K562 (cell line): ENCODE measurements around the gene KDELR3. TPM values are rescaled to one million over a fixed set of nuclear protein-coding genes. Genes with fewer than 3 reads are reported as not detected.

Experiments used
- ATAC-seq: fragments of 200-7000 bp; cut with Tn5 transposase; 3 replicates; pipeline ENCODE4 v1.9.1; 2020; ENCODE audit warnings: moderate library complexity
- BruUV-seq: library from RNA; stranded (reverse); fragments of 400-500 nt; replicated peaks from 2 replicates; lab custom pipeline; 2021; lab: Mats Ljungman, UMichigan
- CTCF ChIA-PET: fragments of 300-600 bp; formaldehyde crosslinking; extraction: SDS; loops from one replicate; lab custom pipeline; 2021; ENCODE audit warnings: low intra/inter-chr PET ratio; lab: Yijun Ruan, JAX
- POLR2A ChIA-PET: fragments of 300-600, 350-650 bp; sonication (Branson Sonifier 250); formaldehyde crosslinking; extraction: SDS; loops from one replicate; lab custom pipeline; 2021; ENCODE audit warnings: antibody characterized with exemption, inconsistent platforms; lab: Yijun Ruan, JAX
- DNase-seq, 4 experiments: peaks; one replicate each; pipeline versions ENCODE4 v3.0.0 to v3.0.0-alpha.2; 2011 to 2018; ENCODE audit warnings: low spot score in 3 of 4, mixed read lengths in 3 of 4; ENCODE audit errors: extremely low read depth in 1 of 4
- FAIRE-seq: peaks from 2 replicates; lab custom pipeline; 2011; peaks lifted over from hg19 to GRCh38; lab: Jason Lieb, UNC
- H2AFZ ChIP-seq: 2 replicates; pipeline ENCODE4 v1.6.0; 2011; ENCODE audit warnings: low read depth, low read length, control low read depth, inconsistent platforms
- H3K27ac ChIP-seq: fragments of 200-600 bp; 3 replicates; pipeline ENCODE4 v1.8.0; 2011; ENCODE audit warnings: low read depth, mild to moderate bottlenecking, control low read depth, inconsistent platforms, low read length, moderate library complexity, mixed read lengths; ENCODE audit errors: extremely low read depth
- H3K27me3 ChIP-seq, 2 experiments: fragments of 300-600 bp in 1 of 2; 2 replicates in 1 of 2; 3 replicates in 1 of 2; pipeline versions ENCODE4 v1.6.0 to v1.8.0; 2011; ENCODE audit warnings: inconsistent platforms in 2 of 2, low read length in 2 of 2, mild to moderate bottlenecking in 1 of 2, mixed read lengths in 1 of 2, moderate library complexity in 1 of 2; ENCODE audit not compliant: control insufficient read depth in 2 of 2, insufficient read depth in 2 of 2
- H3K36me3 ChIP-seq: fragments of 300-600 bp; 3 replicates; pipeline ENCODE4 v1.8.0; 2011; ENCODE audit warnings: mild to moderate bottlenecking, low read length, inconsistent platforms; ENCODE audit not compliant: control insufficient read depth, insufficient read depth
- H3K4me1 ChIP-seq, 2 experiments: fragments of 200-600 bp in 1 of 2; replicated peaks in 1 of 2; 2 replicates in 1 of 2; 3 replicates in 1 of 2; pipeline versions ENCODE4 v1.5.1 to v1.8.0; 2011; ENCODE audit warnings: inconsistent platforms in 2 of 2, low read length in 2 of 2, mild to moderate bottlenecking in 1 of 2, mixed read lengths in 1 of 2, moderate library complexity in 1 of 2; ENCODE audit not compliant: control insufficient read depth in 2 of 2, insufficient read depth in 2 of 2
- H3K4me2 ChIP-seq: 2 replicates; pipeline ENCODE4 v1.6.1; 2011; ENCODE audit warnings: low read length, control low read depth, inconsistent platforms, mixed read lengths; ENCODE audit not compliant: insufficient read depth
- H3K4me3 ChIP-seq: fragments of 200-600 bp; sonication (generic), shearing (Covaris generic); 2 replicates; pipeline ENCODE4 v1.5.1; 2016; ENCODE audit warnings: control low read depth, inconsistent platforms
- H3K79me2 ChIP-seq: fragments of 200-600 bp; 3 replicates; pipeline ENCODE4 v1.8.0; 2011; ENCODE audit warnings: low read length, inconsistent platforms; ENCODE audit not compliant: control insufficient read depth, insufficient read depth
- H3K9ac ChIP-seq, 2 experiments: 2 replicates each; pipeline versions ENCODE4 v1.6.0 to v1.6.1; 2011; ENCODE audit warnings: low read depth in 2 of 2, low read length in 2 of 2, control low read depth in 1 of 2, inconsistent platforms in 1 of 2, mild to moderate bottlenecking in 1 of 2, mixed read lengths in 1 of 2; ENCODE audit not compliant: insufficient read depth in 1 of 2
- H3K9me1 ChIP-seq: one replicate; pipeline ENCODE4 v1.6.0; 2011; ENCODE audit warnings: inconsistent platforms, mild to moderate bottlenecking, low read length, moderate library complexity; ENCODE audit not compliant: control insufficient read depth, insufficient read depth
- H3K9me3 ChIP-seq: replicated peaks from 2 replicates; pipeline ENCODE4 v1.5.1; 2011; ENCODE audit warnings: low read depth, low read length, inconsistent platforms; ENCODE audit not compliant: control insufficient read depth, insufficient read depth
- H4K20me1 ChIP-seq: replicated peaks from 2 replicates; pipeline ENCODE4 v1.6.1; 2011; ENCODE audit warnings: low read length, inconsistent platforms, mixed read lengths; ENCODE audit not compliant: control insufficient read depth, insufficient read depth
- BCOR ChIP-seq: fragments of 450-650 bp; IDR thresholded peaks from 2 replicates; pipeline ENCODE4 v1.6.1; 2016
- FIP1L1 ChIP-seq: fragments of 200-400 bp; formaldehyde crosslinking; IDR thresholded peaks from 2 replicates; pipeline ENCODE4 v1.6.1; 2018; ENCODE audit warnings: mild to moderate bottlenecking, low read depth, low read length; ENCODE audit not compliant: poor library complexity, severe bottlenecking
- HCFC1 ChIP-seq: IDR thresholded peaks from 2 replicates; pipeline ENCODE4 v1.6.1; 2012; ENCODE audit warnings: low read depth, low read length, improper control_type of control experiment
- HINFP ChIP-seq: fragments of 450-650 bp; conservative IDR thresholded peaks from 2 replicates; pipeline ENCODE4 v1.6.1; 2016; ENCODE audit warnings: missing genetic modification characterization, low read depth, mild to moderate bottlenecking, control low read depth, missing compliant biosample characterization
- ID3 ChIP-seq, 2 experiments: fragments of 250-450 bp in 1 of 2; fragments of 450-650 bp in 1 of 2; sonication (Bioruptor Pico) in 1 of 2; IDR thresholded peaks; 2 replicates each; pipeline versions ENCODE4 v1.6.1 to v1.8.0; 2016 to 2021; ENCODE audit warnings: mild to moderate bottlenecking in 2 of 2, moderate library complexity in 2 of 2, missing compliant biosample characterization in 1 of 2, missing genetic modification characterization in 1 of 2
- KLF10 ChIP-seq: fragments of 250-450 bp; sonication (Bioruptor Pico); IDR thresholded peaks from 2 replicates; pipeline ENCODE4 v1.6.1; 2021; ENCODE audit warnings: matching md5 sums
- RBM25 ChIP-seq: fragments of 200-400 bp; formaldehyde crosslinking; IDR thresholded peaks from 2 replicates; pipeline ENCODE4 v1.6.1; 2018; ENCODE audit warnings: low read length, low read depth, moderate library complexity; ENCODE audit not compliant: severe bottlenecking
- SMAD1 ChIP-seq: fragments of 150-350 bp; IDR thresholded peaks from 2 replicates; pipeline ENCODE4 v1.6.1; 2014; ENCODE audit warnings: low read length, low read depth; ENCODE audit not compliant: partially characterized antibody
- YY1 ChIP-seq, 3 experiments: IDR thresholded peaks; 2 replicates each; pipeline ENCODE4 v1.6.1; 2011; ENCODE audit warnings: low read length in 2 of 3, mild to moderate bottlenecking in 2 of 3, moderate library complexity in 2 of 3, borderline replicate concordance in 1 of 3, control low read depth in 1 of 3, low read depth in 1 of 3; ENCODE audit not compliant: insufficient read depth in 3 of 3, insufficient replicate concordance in 2 of 3, control insufficient read depth in 1 of 3, insufficient read length in 1 of 3; ENCODE audit errors: extremely low read depth in 1 of 3
- ZC3H11A ChIP-seq: IDR thresholded peaks from 2 replicates; pipeline ENCODE4 v1.6.1; 2012; ENCODE audit warnings: low read depth, low read length, improper control_type of control experiment
- ZFP36 ChIP-seq: fragments of 150-350 bp; IDR thresholded peaks from 2 replicates; pipeline ENCODE4 v1.6.1; 2018; ENCODE audit warnings: low read length, low read depth; ENCODE audit not compliant: partially characterized antibody
- ZKSCAN1 ChIP-seq: fragments of 150-350 bp; IDR thresholded peaks from 2 replicates; pipeline ENCODE4 v1.6.1; 2016; ENCODE audit warnings: low read depth, low read length
- WGBS: fragments of 100-300 bp; shearing (Covaris generic); methylation state at CpG from one replicate; pipeline ENCODE4 v1.1.6; 2016; ENCODE audit warnings: low coverage, mixed read lengths; ENCODE audit not compliant: insufficient coverage; ENCODE audit errors: missing lambda C conversion rate; 5-methylcytosine and 5-hydroxymethylcytosine counted together
- in situ Hi-C: fragments of 300-500 bp; cut with MboI; formaldehyde crosslinking; loops from 4 replicates; pipeline ENCODE4 v1.15.0; 2018; ENCODE audit warnings: inconsistent platforms, mixed read lengths
- intact Hi-C: fragments of 100-400 bp; cut with micrococcal nuclease; formaldehyde crosslinking; loops from 2 replicates; pipeline ENCODE4 v1.14.2; 2022
- polyA plus RNA-seq, 8 experiments: library from polyadenylated mRNA; depleted of rRNA in 4 of 8; stranded (reverse) in 5 of 8; unstranded in 3 of 8; fragments of >200 nt; fragmentation: Nextera tagmentation in 2 of 8; fragmentation: Illumina TruSeq in 1 of 8; extraction: Ambion mirVana in 2 of 8; extraction: Trizol in 1 of 8; gene quantifications; 2 replicates each; pipeline versions ENCODE4 v1.2.1 to v1.2.3, GENCODE V29; 2011 to 2014; ENCODE audit warnings: inconsistent platforms in 1 of 8, missing spikeins in 1 of 8
- total RNA-seq, 7 experiments: library from RNA; depleted of rRNA in 6 of 7; stranded (reverse); fragments of >200 nt in 6 of 7; fragmentation: Illumina TruSeq in 2 of 7; extraction: Trizol in 2 of 7; gene quantifications; 2 replicates each; pipeline versions ENCODE4 v1.2.1 to v1.2.3, GENCODE V29; 2011 to 2021; ENCODE audit warnings: low replicate concordance in 1 of 7
- TF ChIP-seq, protein P1 (sequence below): fragments of 250-450 bp; sonication (Bioruptor Pico); IDR thresholded peaks from 2 replicates; pipeline ENCODE4 v1.8.0; 2021; ENCODE audit warnings: borderline replicate concordance, mild to moderate bottlenecking, moderate library complexity; ENCODE audit not compliant: poor library complexity, severe bottlenecking
- TF ChIP-seq, protein P2 (sequence below): fragments of 450-650 bp; IDR thresholded peaks from 2 replicates; pipeline ENCODE4 v1.7.1; 2018; ENCODE audit warnings: mild to moderate bottlenecking, low read depth; ENCODE audit not compliant: partially characterized antibody

The KDELR3 gene
- total and polyA plus RNA-seq, 9 of the 15 experiments (the other 6 are each of a cell fraction or from before 2014, with no cell fraction given), result 7.1 to 44.8 (median 9.6) TPM

- intact Hi-C loops, result no loop called here
- H3K4me2 ChIP-seq, result no peak overlapping the region
- DNase-seq (no peak), ATAC-seq (no peak), FAIRE-seq (no peak)
- BruUV-seq, result no TSS peak
- H3K79me2 ChIP-seq, result no peaks in the 10 kb centered on the region
- 36% methylated on average over 12 of the region's 15 CpGs for WGBS
- H3K36me3 ChIP-seq, result no peaks in the 10 kb centered on the region
- ChIA-PET CTCF (no interaction called here), POLR2A (no interaction called here)
- H3K4me1 ChIP-seq, result peaks cover 0 to 5% of the 10 kb centered on the region in 2 experiments; a peak in 1 of 5 replicates
- H3K9ac ChIP-seq, result no peak overlapping the region
- no peaks in the 10 kb centered on the region for H3K9me1 ChIP-seq
- no peak for TF ChIP-seq SMAD1
- TF ChIP-seq YY1 (IDR thresholded peaks at IDR 0.05; ENCODE audit: borderline replicate concordance in 1 of 3, control insufficient read depth in 1 of 3, extremely low read depth in 1 of 3, insufficient read depth in 3 of 3, insufficient read length in 1 of 3, insufficient replicate concordance in 2 of 3, low read depth in 1 of 3, low read length in 2 of 3), result no peak
- peak; percentile 58 for TF ChIP-seq ZFP36
- TF ChIP-seq KLF10 (CRISPR knock-in tag), result no peak
- no peak for TF ChIP-seq ZC3H11A
- TF ChIP-seq HINFP (tag), result no peak
- TF ChIP-seq HCFC1, result no peak
- TF ChIP-seq, protein P1, sequence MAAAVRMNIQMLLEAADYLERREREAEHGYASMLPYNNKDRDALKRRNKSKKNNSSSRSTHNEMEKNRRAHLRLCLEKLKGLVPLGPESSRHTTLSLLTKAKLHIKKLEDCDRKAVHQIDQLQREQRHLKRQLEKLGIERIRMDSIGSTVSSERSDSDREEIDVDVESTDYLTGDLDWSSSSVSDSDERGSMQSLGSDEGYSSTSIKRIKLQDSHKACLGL (CRISPR knock-in tag), result no peak
- TF ChIP-seq FIP1L1, result no peak
- TF ChIP-seq RBM25, result peak; percentile 45
- TF ChIP-seq, protein P2, sequence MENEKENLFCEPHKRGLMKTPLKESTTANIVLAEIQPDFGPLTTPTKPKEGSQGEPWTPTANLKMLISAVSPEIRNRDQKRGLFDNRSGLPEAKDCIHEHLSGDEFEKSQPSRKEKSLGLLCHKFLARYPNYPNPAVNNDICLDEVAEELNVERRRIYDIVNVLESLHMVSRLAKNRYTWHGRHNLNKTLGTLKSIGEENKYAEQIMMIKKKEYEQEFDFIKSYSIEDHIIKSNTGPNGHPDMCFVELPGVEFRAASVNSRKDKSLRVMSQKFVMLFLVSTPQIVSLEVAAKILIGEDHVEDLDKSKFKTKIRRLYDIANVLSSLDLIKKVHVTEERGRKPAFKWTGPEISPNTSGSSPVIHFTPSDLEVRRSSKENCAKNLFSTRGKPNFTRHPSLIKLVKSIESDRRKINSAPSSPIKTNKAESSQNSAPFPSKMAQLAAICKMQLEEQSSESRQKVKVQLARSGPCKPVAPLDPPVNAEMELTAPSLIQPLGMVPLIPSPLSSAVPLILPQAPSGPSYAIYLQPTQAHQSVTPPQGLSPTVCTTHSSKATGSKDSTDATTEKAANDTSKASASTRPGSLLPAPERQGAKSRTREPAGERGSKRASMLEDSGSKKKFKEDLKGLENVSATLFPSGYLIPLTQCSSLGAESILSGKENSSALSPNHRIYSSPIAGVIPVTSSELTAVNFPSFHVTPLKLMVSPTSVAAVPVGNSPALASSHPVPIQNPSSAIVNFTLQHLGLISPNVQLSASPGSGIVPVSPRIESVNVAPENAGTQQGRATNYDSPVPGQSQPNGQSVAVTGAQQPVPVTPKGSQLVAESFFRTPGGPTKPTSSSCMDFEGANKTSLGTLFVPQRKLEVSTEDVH, result no peak
- 0 out of 2 replicates have a peak, but pooled peaks have one; percentile 37 for TF ChIP-seq BCOR
- peak; percentile 75 for TF ChIP-seq ZKSCAN1
- no peak for TF ChIP-seq ID3 (CRISPR knock-in tag; IDR thresholded peaks at IDR 0.05)
- TF ChIP-seq ID3 (tag; IDR thresholded peaks at IDR 0.05), result no peak
- no peaks in the 10 kb centered on the region for H3K9me3 ChIP-seq
- H4K20me1 ChIP-seq, result no peaks in the 10 kb centered on the region
- H3K27ac ChIP-seq, result no peak overlapping the region
- no peak overlapping the region for H2AFZ ChIP-seq
- peaks cover 0 to 5% of the 10 kb centered on the region in 2 experiments; a peak in 2 of 5 replicates for H3K27me3 ChIP-seq
- H3K4me3 ChIP-seq, result no peak overlapping the region
- in situ Hi-C loops, result no loop called here
Observed at GRCh38 chr22:38436629-38437395, 31.1 kb upstream of the KDELR3 start.
